Omental fat pad (tissue), 4 donors: ENCODE data around the gene SNX3. TPM values are rescaled to one million over a fixed set of nuclear protein-coding genes. Genes with fewer than 3 reads are reported as not detected.
"Not testable (repeated sequence)": the region's sequence is repeated elsewhere in the genome, so short reads cannot be mapped to it uniquely, and the experiment has no call there.

Experiments used
- ATAC-seq: fragments of 150-250 bp; one replicate; pipeline ENCODE4 v1.9.1; 2016; ENCODE audit warnings: mild to moderate bottlenecking, moderate library complexity; ENCODE audit not compliant: low FRiP score
- DNase-seq: peaks from one replicate; pipeline ENCODE4 v3.0.0-alpha.2; 2019; ENCODE audit warnings: low spot score
- CTCF ChIP-seq, 3 donors: fragments of 450-650 bp; IDR thresholded peaks; one replicate each; pipeline ENCODE4 v1.5.1; 2016 to 2017; ENCODE audit warnings: antibody characterized with exemption in 3 of 3, mild to moderate bottlenecking in 3 of 3, moderate library complexity in 2 of 3
- total RNA-seq, 4 donors: library from RNA; depleted of rRNA; stranded (reverse); fragments of >200 nt; gene quantifications; one replicate each; pipeline ENCODE4 v1.1.0, GENCODE V29; 2016

SNX3 gene
- total RNA-seq, 4 donors from 2014 or later, result 136 to 245 (median 202) TPM

- no peak for TF ChIP-seq CTCF (IDR thresholded peaks at IDR 0.05)
- ATAC-seq (no peak), DNase-seq (no peak)
Measured at GRCh38 chr6:108285381-108285780, 24.5 kb upstream of the SNX3 start.

- no peak for ATAC-seq
- TF ChIP-seq CTCF (IDR thresholded peaks at IDR 0.05), result no peak
- no peak for DNase-seq
Measured at GRCh38 chr6:108277831-108278230, 17.0 kb upstream of the SNX3 start.

GRCh38 chr6:108277295-108277694, 16.5 kb upstream of the SNX3 start:
- no peak for ATAC-seq

GRCh38 chr6:108275976-108276375, 15.1 kb upstream of the SNX3 start:
- ATAC-seq (no peak), DNase-seq (no peak)
- no peak for TF ChIP-seq CTCF (IDR thresholded peaks at IDR 0.05)

More at GRCh38 chr6:108277295-108277694, 16.5 kb upstream of the SNX3 start:
- no peak for DNase-seq
- TF ChIP-seq CTCF (IDR thresholded peaks at IDR 0.05), result no peak

GRCh38 chr6:108274546-108274945, 13.7 kb upstream of the SNX3 start:
- TF ChIP-seq CTCF (IDR thresholded peaks at IDR 0.05), result no peak
- DNase-seq, result no peak
- no peak for ATAC-seq

GRCh38 chr6:108269955-108270354, 9.1 kb upstream of the SNX3 start:
- not testable (repeated sequence) for DNase-seq, ATAC-seq

- TF ChIP-seq CTCF (IDR thresholded peaks at IDR 0.05), result no peak
- DNase-seq, result no peak
- no peak for ATAC-seq
Measured at GRCh38 chr6:108268845-108269244, 8.0 kb upstream of the SNX3 start.

GRCh38 chr6:108263371-108263770, 2.5 kb upstream of the SNX3 start:
- ATAC-seq (no peak), DNase-seq (no peak)
- TF ChIP-seq CTCF (IDR thresholded peaks at IDR 0.05), result no peak
